Measurements from ENCODE around the gene SLC25A21. TPM values are rescaled to one million over a fixed set of nuclear protein-coding genes. Genes with fewer than 3 reads are reported as not detected.
"Not testable (repeated sequence)": the region's sequence is repeated elsewhere in the genome, so short reads cannot be mapped to it uniquely, and the experiment has no call there.

The SLC25A21 gene
- total RNA-seq, 1 experiment from 2014 or later = 37.0 TPM

- no peak for DNase-seq (ENCODE audit: low read depth)
Measured at GRCh38 chr14:36713960-36714703, 458.3 kb downstream of the SLC25A21 start.

- DNase-seq (ENCODE audit: low read depth) = no peak
Measured at GRCh38 chr14:36707570-36707969, 464.8 kb downstream of the SLC25A21 start.

GRCh38 chr14:36702474-36702873 lies 469.9 kb downstream of the SLC25A21 start:
- no peak for DNase-seq (ENCODE audit: low read depth)

GRCh38 chr14:36701132-36701531 lies 471.3 kb downstream of the SLC25A21 start:
- no peak for DNase-seq (ENCODE audit: low read depth)

GRCh38 chr14:36700651-36701050 lies 471.8 kb downstream of the SLC25A21 start:
- DNase-seq (ENCODE audit: low read depth) = no peak

GRCh38 chr14:36699420-36699819 lies 473.0 kb downstream of the SLC25A21 start:
- not testable (repeated sequence) for DNase-seq (ENCODE audit: low read depth)

GRCh38 chr14:36690311-36691040 lies 481.9 kb downstream of the SLC25A21 start:
- DNase-seq (ENCODE audit: low read depth) = peak; percentile 43

- no peak for DNase-seq (ENCODE audit: low read depth)
Measured at GRCh38 chr14:36684946-36685345, 487.5 kb downstream of the SLC25A21 start.

- peak; percentile 72 for DNase-seq (ENCODE audit: low read depth)
Measured at GRCh38 chr14:36683083-36683724, 489.2 kb downstream of the SLC25A21 start.

GRCh38 chr14:36682338-36682737 lies 490.1 kb downstream of the SLC25A21 start:
- no peak for DNase-seq (ENCODE audit: low read depth)

GRCh38 chr14:36676236-36676635 lies 496.2 kb downstream of the SLC25A21 start:
- no peak for DNase-seq (ENCODE audit: low read depth)

GRCh38 chr14:36675581-36675980 lies 496.8 kb downstream of the SLC25A21 start:
- DNase-seq (ENCODE audit: low read depth) = no peak

GRCh38 chr14:36674659-36675058 lies 497.7 kb downstream of the SLC25A21 start:
- DNase-seq (ENCODE audit: low read depth) = no peak

GRCh38 chr14:36672095-36672494 lies 500.3 kb downstream of the SLC25A21 start:
- DNase-seq (ENCODE audit: low read depth) = no peak

GRCh38 chr14:36671149-36671548 lies 501.3 kb downstream of the SLC25A21 start:
- no peak for DNase-seq (ENCODE audit: low read depth)

- DNase-seq (ENCODE audit: low read depth) = no peak
Measured at GRCh38 chr14:36667679-36668078, 504.7 kb downstream of the SLC25A21 start.

GRCh38 chr14:36666416-36667206 lies 505.8 kb downstream of the SLC25A21 start:
- DNase-seq (ENCODE audit: low read depth) = peak; percentile 71

GRCh38 chr14:36665887-36666415 lies 506.5 kb downstream of the SLC25A21 start:
- DNase-seq (ENCODE audit: low read depth) = no peak

GRCh38 chr14:36664322-36665193 lies 507.8 kb downstream of the SLC25A21 start:
- no peak for DNase-seq (ENCODE audit: low read depth)

All from Daoy (cell line).